GM19324 (cell line): ENCODE measurements around the gene USP20.

Source experiments
- ATAC-seq: cut with Tn5 transposase; IDR thresholded peaks from one replicate; pipeline ENCODE4 v1.9.1; 2021; ENCODE audit warnings: mild to moderate bottlenecking, moderate library complexity; ENCODE audit not compliant: unreplicated experiment, low FRiP score

USP20 gene

GRCh38 chr9:129822898-129823541 lies 12.2 kb upstream of the USP20 start:
- ATAC-seq, result no peak

- no peak for ATAC-seq
These were observed 11.7 kb upstream of the USP20 start for GRCh38 chr9:129823542-129823934.

GRCh38 chr9:129823935-129824601 lies 11.2 kb upstream of the USP20 start, which contains the start of gene TOR1A:
TOR1A (minus strand) TSS chr9:129824136; CDS start chr9:129824085, 51 bp downstream.
- ATAC-seq, result peak; percentile 88

DNA sequence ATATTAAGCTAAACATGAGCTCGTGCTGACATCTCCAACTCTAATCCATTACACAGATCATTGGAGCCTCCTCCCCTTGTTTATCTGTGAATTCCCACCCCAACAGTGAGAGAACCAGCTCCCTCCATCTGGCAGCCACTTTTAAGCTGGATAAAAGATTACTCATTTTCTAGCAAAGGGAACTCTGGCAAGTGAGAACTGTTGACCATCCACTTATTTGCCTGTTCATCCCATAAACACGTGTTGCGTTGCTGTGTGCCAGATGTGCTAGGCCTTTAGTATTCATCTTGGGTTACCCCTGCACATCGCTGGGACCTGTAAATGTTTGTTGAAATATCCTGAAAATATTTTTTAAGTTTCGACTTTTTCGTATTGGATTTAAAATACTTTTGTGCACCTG lies 8.9 kb upstream of the USP20 start:
- ATAC-seq, result no peak

- ATAC-seq, result no peak
These were observed 8.5 kb upstream of the USP20 start for GRCh38 chr9:129826759-129827158.

DNA sequence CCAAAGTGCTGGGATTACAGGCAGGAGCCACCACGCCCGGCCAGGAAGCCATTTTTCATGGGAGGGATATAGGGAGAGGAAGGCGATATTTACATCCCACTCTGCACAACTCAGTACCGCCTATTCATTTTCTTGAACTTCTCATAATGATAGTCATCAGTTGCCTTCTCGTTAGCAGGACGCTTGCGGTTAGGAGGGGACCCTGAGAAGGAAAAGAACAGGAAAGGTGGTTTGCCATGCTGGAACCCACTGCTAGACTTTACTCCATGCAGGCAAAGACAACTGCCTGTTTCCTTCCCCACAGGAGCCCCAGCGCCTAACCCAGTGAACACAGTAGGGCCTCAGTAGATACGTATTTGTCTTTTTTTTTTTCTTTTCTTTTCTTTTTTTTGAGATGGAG lies 7.2 kb upstream of the USP20 start:
- no peak for ATAC-seq

- ATAC-seq, result no peak
These were observed 6.3 kb upstream of the USP20 start for GRCh38 chr9:129828969-129829368.

DNA sequence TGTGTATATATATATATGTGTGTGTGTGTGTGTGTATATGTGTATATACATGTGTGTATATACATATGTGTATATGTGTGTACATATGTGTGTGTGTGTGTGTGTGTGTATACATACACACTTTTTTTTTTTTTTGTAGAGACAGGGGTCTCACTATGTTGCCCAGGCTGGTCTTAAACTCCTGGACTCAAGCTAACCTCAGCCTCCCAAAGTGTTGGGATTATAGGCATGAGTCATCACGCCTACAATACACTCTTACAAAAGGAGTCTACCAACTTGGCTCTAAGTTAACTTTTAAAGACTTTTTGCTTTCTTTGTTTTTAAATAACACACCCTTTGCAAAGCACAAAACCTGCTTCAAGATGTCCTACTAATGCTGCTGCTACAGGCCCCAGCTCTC lies 2.3 kb upstream of the USP20 start:
- no peak for ATAC-seq

GRCh38 chr9:129834489-129835127 lies 650 bp upstream of the USP20 start:
- ATAC-seq, result peak; percentile 29

- no peak for ATAC-seq
These were observed 584 bp downstream of the USP20 start for GRCh38 chr9:129835860-129836223.

GRCh38 chr9:129836311-129837007 lies 1.2 kb downstream of the USP20 start:
- ATAC-seq, result no peak

DNA sequence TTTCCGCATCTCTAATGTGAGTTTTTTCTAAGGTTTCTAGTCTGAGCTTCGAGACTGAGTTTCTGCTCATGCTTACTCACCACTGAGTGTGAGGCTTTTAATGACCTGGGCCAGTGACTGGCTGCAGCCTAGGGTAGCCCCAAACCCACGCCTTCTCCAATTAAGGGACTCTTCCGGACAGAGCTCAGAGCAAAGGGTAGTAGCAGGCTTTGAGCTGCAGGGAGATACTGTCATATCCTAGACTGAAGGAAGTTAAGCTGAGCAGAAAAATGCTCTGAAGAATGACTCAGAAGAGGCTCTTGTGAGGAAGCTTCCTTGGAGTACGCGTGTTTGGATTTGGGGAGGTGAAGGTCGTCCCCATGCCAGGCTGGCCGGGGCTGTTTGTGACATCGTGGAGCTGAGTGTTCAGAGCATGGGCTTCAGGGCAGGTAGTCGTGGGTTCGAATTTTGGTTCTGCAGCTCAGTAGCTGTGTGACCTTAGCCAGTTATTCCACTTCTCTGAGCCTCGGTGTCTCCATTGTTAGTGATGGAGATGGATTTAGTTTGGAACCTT lies 3.5 kb downstream of the USP20 start:
- ATAC-seq, result no peak

- no peak for ATAC-seq
These were observed 4.2 kb downstream of the USP20 start for GRCh38 chr9:129839324-129840023.

- ATAC-seq, result no peak
These were observed 4.8 kb downstream of the USP20 start for GRCh38 chr9:129840034-129840433.

- ATAC-seq, result no peak
These were observed 5.8 kb downstream of the USP20 start for GRCh38 chr9:129841071-129841470.

- no peak for ATAC-seq
These were observed 10.1 kb downstream of the USP20 start for GRCh38 chr9:129845373-129845772.

DNA sequence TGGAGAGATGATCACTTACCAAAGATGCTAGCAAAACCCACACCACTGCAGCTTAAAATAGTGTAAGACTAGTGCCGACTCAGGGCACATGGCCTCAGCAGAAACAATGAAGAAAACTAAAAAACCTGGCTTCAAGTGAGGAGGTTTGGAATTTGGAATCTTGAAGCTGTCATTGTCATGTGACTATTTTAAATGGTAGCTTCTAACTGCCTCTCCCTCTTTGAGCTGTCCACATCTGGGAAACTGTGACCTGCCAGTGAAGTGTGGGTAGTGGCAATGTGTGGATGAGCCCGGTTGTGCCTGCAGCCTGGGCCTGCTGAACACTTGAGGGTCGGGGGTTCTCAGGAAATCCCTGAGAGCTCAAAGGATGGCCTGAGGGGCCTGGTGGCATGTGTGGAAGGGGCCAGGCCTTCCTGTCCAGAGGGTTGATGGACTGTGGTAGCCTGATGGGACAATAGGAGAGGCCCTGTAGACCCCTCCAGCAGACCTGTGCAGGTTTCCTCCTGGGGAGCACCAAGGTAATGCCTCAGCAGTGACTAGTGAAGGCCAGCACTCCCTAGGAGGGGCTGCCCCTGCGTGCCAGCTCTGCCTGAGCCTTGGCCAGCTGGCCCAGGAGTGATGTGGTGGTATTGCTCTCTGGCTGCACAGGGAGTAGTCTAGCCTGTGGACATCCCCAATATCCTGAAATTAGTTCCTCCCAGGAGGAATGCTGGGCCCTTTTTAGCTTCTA lies 13.6 kb downstream of the USP20 start:
- ATAC-seq, result no peak

DNA sequence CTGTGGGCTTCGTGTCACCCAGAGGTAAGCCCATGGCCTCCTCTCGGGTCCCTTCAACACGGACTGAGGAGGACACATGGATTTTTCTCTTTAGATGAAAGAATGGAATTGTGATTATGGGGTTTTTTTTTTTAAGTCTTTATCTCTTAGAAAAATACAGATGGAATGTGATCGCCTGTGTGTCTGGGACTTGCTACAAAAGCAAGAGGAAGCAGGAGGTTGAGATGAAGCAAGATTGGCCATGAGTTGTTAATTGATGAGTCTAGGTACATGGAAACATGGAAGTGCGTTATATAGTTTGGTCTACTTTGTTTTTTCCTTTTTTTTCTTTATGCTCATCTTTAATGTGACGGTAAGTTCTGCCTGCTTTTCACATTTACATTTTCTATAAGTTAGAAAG lies 14.6 kb downstream of the USP20 start:
- ATAC-seq, result no peak

DNA sequence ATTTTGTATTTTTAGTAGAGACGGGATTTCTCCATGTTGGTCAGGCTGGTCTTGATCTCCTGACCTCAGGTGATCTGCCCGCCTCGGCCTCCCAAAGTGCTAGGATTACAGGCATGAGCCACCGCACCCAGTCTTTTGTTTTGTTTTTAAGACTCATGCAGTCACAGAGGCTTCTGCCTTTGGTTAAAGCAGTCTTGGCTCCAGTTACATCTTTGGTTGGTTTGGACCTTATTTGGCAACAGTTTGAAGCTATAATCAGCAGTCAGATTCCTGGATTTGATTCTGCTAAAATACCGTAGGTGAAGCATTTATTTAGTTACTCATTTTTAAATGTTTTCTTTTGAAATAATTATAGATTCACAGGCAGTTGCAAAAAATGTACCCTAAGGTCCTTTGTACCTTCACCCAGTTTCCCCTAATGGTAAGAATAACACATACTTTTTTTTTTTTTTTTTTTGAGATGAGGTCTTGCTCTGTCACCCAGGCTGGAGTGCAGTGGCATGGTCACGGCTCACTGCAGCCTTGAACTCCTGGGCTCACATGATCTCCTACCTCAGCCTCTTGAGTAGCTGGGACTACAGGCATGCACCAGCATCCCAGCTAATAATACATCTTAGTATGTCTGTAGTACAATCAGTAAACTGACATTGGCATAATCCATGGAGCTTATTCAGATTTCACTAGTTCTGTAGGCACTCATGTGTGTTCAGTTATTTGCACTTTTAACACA lies 15.7 kb downstream of the USP20 start:
- no peak for ATAC-seq
